CD14-positive monocyte (primary cell): ENCODE results near the gene CRCP. TPM values are rescaled to one million over a fixed set of nuclear protein-coding genes. Genes with fewer than 3 reads are reported as not detected.

Experiments
- DNase-seq, 3 donors: peaks; one replicate each; pipeline ENCODE4 v3.0.0-alpha.2; 2011 to 2022
- H2AFZ ChIP-seq: 2 replicates; pipeline ENCODE4 v1.6.0; 2012; ENCODE audit warnings: mild to moderate bottlenecking, low read depth, low read length, inconsistent platforms; ENCODE audit not compliant: insufficient read depth, poor library complexity, severe bottlenecking
- H3K27ac ChIP-seq, 2 donors: 1 replicate in 1 of 2; 2 replicates in 1 of 2; pipeline ENCODE4 v1.5.1; 2012 to 2013; ENCODE audit warnings: low read length in 2 of 2, control low read depth in 1 of 2, inconsistent platforms in 1 of 2, low read depth in 1 of 2, mild to moderate bottlenecking in 1 of 2
- H3K27me3 ChIP-seq, 2 donors: one replicate each; pipeline versions ENCODE4 v1.6.0 to v1.6.1; 2011 to 2013; ENCODE audit warnings: low read length in 2 of 2; ENCODE audit not compliant: control insufficient read depth in 2 of 2, insufficient read depth in 2 of 2
- H3K36me3 ChIP-seq, 2 donors: replicated peaks in 1 of 2; 1 replicate in 1 of 2; 2 replicates in 1 of 2; pipeline versions ENCODE4 v1.5.1 to v1.6.1; 2012 to 2013; ENCODE audit warnings: low read length in 2 of 2, control low read depth in 1 of 2, inconsistent platforms in 1 of 2, mild to moderate bottlenecking in 1 of 2; ENCODE audit not compliant: insufficient read depth in 2 of 2, control insufficient read depth in 1 of 2
- H3K4me1 ChIP-seq, 2 donors: 1 replicate in 1 of 2; 2 replicates in 1 of 2; pipeline versions ENCODE4 v1.5.1 to v1.6.1; 2012 to 2013; ENCODE audit warnings: low read length in 2 of 2, control low read depth in 1 of 2, inconsistent platforms in 1 of 2, mild to moderate bottlenecking in 1 of 2, moderate library complexity in 1 of 2; ENCODE audit not compliant: insufficient read depth in 2 of 2, control insufficient read depth in 1 of 2
- H3K4me2 ChIP-seq: replicated peaks from 2 replicates; pipeline ENCODE3; 2012; ENCODE audit warnings: low read length, moderate library complexity, mild to moderate bottlenecking; ENCODE audit not compliant: poor library complexity, severe bottlenecking; ENCODE audit errors: extremely low read depth
- H3K4me3 ChIP-seq, 3 experiments: fragments of 200-600 bp in 1 of 3; sonication (generic) in 1 of 3; replicated peaks in 1 of 3; 1 replicate in 2 of 3; 2 replicates in 1 of 3; pipeline ENCODE4 v1.5.1; 2011 to 2013; ENCODE audit warnings: low read length in 3 of 3, mild to moderate bottlenecking in 3 of 3, control low read depth in 2 of 3, low read depth in 2 of 3, inconsistent platforms in 1 of 3, moderate library complexity in 1 of 3
- H3K79me2 ChIP-seq: 2 replicates; pipeline ENCODE4 v1.6.0; 2012; ENCODE audit warnings: mild to moderate bottlenecking, control low read depth, inconsistent platforms, low read length, moderate library complexity; ENCODE audit not compliant: insufficient read depth
- H3K9ac ChIP-seq: 2 replicates; pipeline ENCODE4 v1.6.0; 2017; ENCODE audit warnings: low read length, mild to moderate bottlenecking; ENCODE audit not compliant: insufficient read depth, poor library complexity, severe bottlenecking
- H3K9me3 ChIP-seq, 2 donors: replicated peaks in 1 of 2; 1 replicate in 1 of 2; 2 replicates in 1 of 2; pipeline versions ENCODE4 v1.5.1 to v1.6.1; 2012 to 2013; ENCODE audit warnings: low read length in 2 of 2, control low read depth in 1 of 2; ENCODE audit not compliant: control insufficient read depth in 1 of 2, insufficient read depth in 1 of 2
- H4K20me1 ChIP-seq: 2 replicates; pipeline ENCODE4 v1.6.0; 2012; ENCODE audit warnings: mild to moderate bottlenecking, low read length, control low read depth, moderate library complexity; ENCODE audit not compliant: insufficient read depth
- H3K27ac Mint-ChIP-seq, 7 donors: one replicate each; pipeline ENCODE4 v1.8.0; 2020; ENCODE audit warnings: mild to moderate bottlenecking in 7 of 7, mixed read lengths in 7 of 7, moderate library complexity in 6 of 7, inconsistent platforms in 2 of 7
- H3K27me3 Mint-ChIP-seq, 3 donors: one replicate each; pipeline ENCODE4 v1.8.0; 2021 to 2022; ENCODE audit warnings: low read depth in 3 of 3, mild to moderate bottlenecking in 3 of 3, mixed read lengths in 3 of 3, moderate library complexity in 3 of 3, inconsistent platforms in 1 of 3
- H3K36me3 Mint-ChIP-seq, 2 donors: one replicate each; pipeline ENCODE4 v1.8.0; 2020; ENCODE audit warnings: mixed read lengths in 2 of 2, inconsistent platforms in 1 of 2, mild to moderate bottlenecking in 1 of 2
- H3K4me1 Mint-ChIP-seq: one replicate; pipeline ENCODE4 v1.8.0; 2020; ENCODE audit warnings: mild to moderate bottlenecking, mixed read lengths
- H3K4me3 Mint-ChIP-seq, 2 donors: one replicate each; pipeline ENCODE4 v1.8.0; 2020; ENCODE audit warnings: mild to moderate bottlenecking in 2 of 2, mixed read lengths in 2 of 2, moderate library complexity in 1 of 2
- H3K9me3 Mint-ChIP-seq, 7 donors: one replicate each; pipeline ENCODE4 v1.8.0; 2020 to 2022; ENCODE audit warnings: mixed read lengths in 7 of 7, mild to moderate bottlenecking in 6 of 7, moderate library complexity in 6 of 7, inconsistent platforms in 2 of 7
- CTCF ChIP-seq: fragments of 200-600 bp; IDR thresholded peaks from one replicate; pipeline ENCODE4 v1.8.0; 2022; ENCODE audit warnings: antibody characterized with exemption, mild to moderate bottlenecking
- WGBS: methylation state at CpG from one replicate; pipeline ENCODE4 v1.1.5; 2013; ENCODE audit warnings: missing lambda C conversion rate; ENCODE audit not compliant: insufficient coverage; 5-methylcytosine and 5-hydroxymethylcytosine counted together
- intact Hi-C, 2 donors: fragments of 100-400 bp; cut with micrococcal nuclease; formaldehyde crosslinking; loops; one replicate each; pipeline versions ENCODE4 v1.15.0 to v1.15.1; 2023
- polyA plus RNA-seq, 3 donors: library from polyadenylated mRNA; depleted of rRNA in 1 of 3; unstranded in 2 of 3; stranded (reverse) in 1 of 3; fragments of 300-500 nt in 2 of 3; fragments of >200 nt in 1 of 3; fragmentation: Illumina TruSeq in 2 of 3; gene quantifications; 1 replicate in 2 of 3; 2 replicates in 1 of 3; pipeline ENCODE4 v1.2.3, GENCODE V29; 2012 to 2021

CRCP gene
- polyA plus RNA-seq, 3 donors, result 14.0 to 19.9 (median 15.5) TPM

- H3K27me3 ChIP-seq, result no peaks in the 10 kb centered on the region
- H3K27ac Mint-ChIP-seq, result no peak overlapping the region
- WGBS, result 97% methylated on average over 4 of the region's 8 CpGs
- peaks cover 0 to 9% of the 10 kb centered on the region in 2 donors for H3K9me3 ChIP-seq
- H2AFZ ChIP-seq, result no peak overlapping the region
- H3K9me3 Mint-ChIP-seq, result peaks cover 0 to 16% (median 10%) of the 10 kb centered on the region in 7 donors
- no peak overlapping the region for H3K9ac ChIP-seq
- peaks cover 0 to 9% (median 0%) of the 10 kb centered on the region in 3 donors for H3K27me3 Mint-ChIP-seq
- H3K4me1 Mint-ChIP-seq, result peaks cover 5% of the 10 kb centered on the region
- intact Hi-C loops, result no loop called here
- no peaks in the 10 kb centered on the region for H3K79me2 ChIP-seq
- no peaks in the 10 kb centered on the region for H3K36me3 ChIP-seq
- H3K27ac ChIP-seq, result no peak overlapping the region
- H4K20me1 ChIP-seq, result no peaks in the 10 kb centered on the region
- no peak for DNase-seq
- no peaks in the 10 kb centered on the region for H3K4me1 ChIP-seq
- no peak for TF ChIP-seq CTCF
- no peak overlapping the region for H3K4me2 ChIP-seq
- no peaks in the 10 kb centered on the region for H3K36me3 Mint-ChIP-seq
- H3K4me3 Mint-ChIP-seq, result no peak overlapping the region
- H3K4me3 ChIP-seq, result no peak overlapping the region
These were observed 71.1 kb downstream of the CRCP start for GRCh38 chr7:66185680-66186187.

GRCh38 chr7:66186991-66187390, 72.3 kb downstream of the CRCP start:
- intact Hi-C loops, result no loop called here
- no peaks in the 10 kb centered on the region for H3K79me2 ChIP-seq
- Mint-ChIP-seq H3K36me3 (no peaks in the 10 kb centered on the region), H3K4me3 (no peak overlapping the region), H3K4me1 (peaks cover 5% of the 10 kb centered on the region), H3K27ac (no peak overlapping the region), H3K27me3 (peaks cover 0 to 9% (median 0%) of the 10 kb centered on the region in 3 donors), H3K9me3 (peaks cover 0 to 16% (median 10%) of the 10 kb centered on the region in 7 donors)
- 83% methylated on average over 3 of the region's 4 CpGs for WGBS
- no peak overlapping the region for H3K4me3 ChIP-seq
- TF ChIP-seq CTCF, result no peak
- H3K4me2 ChIP-seq, result no peak overlapping the region
- H3K36me3 ChIP-seq, result no peaks in the 10 kb centered on the region
- peaks cover 0 to 9% of the 10 kb centered on the region in 2 donors for H3K9me3 ChIP-seq
- no peaks in the 10 kb centered on the region for H4K20me1 ChIP-seq
- H3K27ac ChIP-seq, result no peak overlapping the region
- no peaks in the 10 kb centered on the region for H3K4me1 ChIP-seq
- no peaks in the 10 kb centered on the region for H3K27me3 ChIP-seq
- DNase-seq, result no peak
- H3K9ac ChIP-seq, result no peak overlapping the region
- H2AFZ ChIP-seq, result no peak overlapping the region
